OCI-LY7 (cell line): ENCODE measurements around the gene TMEM238.

Experiments
- EZH2phosphoT487 ChIP-seq: fragments of 200-600 bp; sonication (generic); IDR thresholded peaks from 2 replicates; pipeline ENCODE4 v1.6.1; 2018; ENCODE audit warnings: low read depth, borderline replicate concordance, mild to moderate bottlenecking, mixed run types, antibody characterized with exemption, low read length, moderate library complexity, mixed read lengths
- TF ChIP-seq, protein P1 (sequence below): fragments of 200-600 bp; sonication (generic); conservative IDR thresholded peaks from 2 replicates; pipeline ENCODE4 v1.5.1; 2014; ENCODE audit warnings: mild to moderate bottlenecking, antibody characterized with exemption, low read length, moderate library complexity, mixed read lengths

DNA sequence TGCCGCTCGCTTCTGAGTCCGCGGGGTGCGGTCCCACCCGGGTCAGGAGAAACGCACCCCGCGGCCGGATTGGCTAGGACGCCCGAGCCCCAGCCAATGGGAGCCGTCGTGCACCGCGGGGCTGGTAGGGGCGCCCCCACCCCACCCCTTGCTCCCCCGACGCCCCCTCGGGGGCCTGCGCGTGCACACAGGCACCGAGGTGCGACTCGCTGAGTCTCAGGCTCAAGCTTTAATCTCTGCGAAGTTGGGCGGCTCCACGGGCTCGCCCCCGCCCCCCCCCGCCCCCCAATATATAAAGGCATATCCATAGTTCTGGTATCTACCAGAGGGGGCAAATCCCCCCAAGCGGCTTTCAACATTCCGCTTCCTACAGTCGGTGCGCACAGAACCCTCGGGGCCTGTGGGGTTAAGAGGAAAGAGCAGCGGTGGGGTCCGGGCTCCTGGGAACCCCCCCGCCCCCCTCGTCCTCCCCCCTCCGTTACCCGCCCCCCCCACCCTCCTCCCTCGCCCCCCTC, 29.3 kb downstream of the TMEM238 start, which contains the start of gene COX6B2:
- TF ChIP-seq, protein P1, sequence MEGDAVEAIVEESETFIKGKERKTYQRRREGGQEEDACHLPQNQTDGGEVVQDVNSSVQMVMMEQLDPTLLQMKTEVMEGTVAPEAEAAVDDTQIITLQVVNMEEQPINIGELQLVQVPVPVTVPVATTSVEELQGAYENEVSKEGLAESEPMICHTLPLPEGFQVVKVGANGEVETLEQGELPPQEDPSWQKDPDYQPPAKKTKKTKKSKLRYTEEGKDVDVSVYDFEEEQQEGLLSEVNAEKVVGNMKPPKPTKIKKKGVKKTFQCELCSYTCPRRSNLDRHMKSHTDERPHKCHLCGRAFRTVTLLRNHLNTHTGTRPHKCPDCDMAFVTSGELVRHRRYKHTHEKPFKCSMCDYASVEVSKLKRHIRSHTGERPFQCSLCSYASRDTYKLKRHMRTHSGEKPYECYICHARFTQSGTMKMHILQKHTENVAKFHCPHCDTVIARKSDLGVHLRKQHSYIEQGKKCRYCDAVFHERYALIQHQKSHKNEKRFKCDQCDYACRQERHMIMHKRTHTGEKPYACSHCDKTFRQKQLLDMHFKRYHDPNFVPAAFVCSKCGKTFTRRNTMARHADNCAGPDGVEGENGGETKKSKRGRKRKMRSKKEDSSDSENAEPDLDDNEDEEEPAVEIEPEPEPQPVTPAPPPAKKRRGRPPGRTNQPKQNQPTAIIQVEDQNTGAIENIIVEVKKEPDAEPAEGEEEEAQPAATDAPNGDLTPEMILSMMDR: no peak
- no peak for TF ChIP-seq EZH2phosphoT487
